Endometrial microvascular endothelial cells (primary cell): Measurements from ENCODE around the gene ZFP36L1. TPM values are rescaled to one million over a fixed set of nuclear protein-coding genes. Genes with fewer than 3 reads are reported as not detected.
"Not testable (repeated sequence)": the region's sequence is repeated elsewhere in the genome, so short reads cannot be mapped to it uniquely, and the experiment has no call there.

Experiments
- in situ Hi-C: cut with HindIII; loops from 2 replicates; pipeline ENCODE4 v1.10.0; 2017; ENCODE audit warnings: low sequenced_read_pairs, low pct_unique_long_range_greater_than_20kb; ENCODE audit errors: inconsistent ontology term
- total RNA-seq: library from RNA; depleted of rRNA; stranded (reverse); fragments of >200 nt; gene quantifications from one replicate; pipeline ENCODE4 v1.2.3, GENCODE V29; 2015; ENCODE audit errors: inconsistent ontology term

ZFP36L1 gene
- total RNA-seq, 1 donor from 2014 or later: 126 TPM

DNA sequence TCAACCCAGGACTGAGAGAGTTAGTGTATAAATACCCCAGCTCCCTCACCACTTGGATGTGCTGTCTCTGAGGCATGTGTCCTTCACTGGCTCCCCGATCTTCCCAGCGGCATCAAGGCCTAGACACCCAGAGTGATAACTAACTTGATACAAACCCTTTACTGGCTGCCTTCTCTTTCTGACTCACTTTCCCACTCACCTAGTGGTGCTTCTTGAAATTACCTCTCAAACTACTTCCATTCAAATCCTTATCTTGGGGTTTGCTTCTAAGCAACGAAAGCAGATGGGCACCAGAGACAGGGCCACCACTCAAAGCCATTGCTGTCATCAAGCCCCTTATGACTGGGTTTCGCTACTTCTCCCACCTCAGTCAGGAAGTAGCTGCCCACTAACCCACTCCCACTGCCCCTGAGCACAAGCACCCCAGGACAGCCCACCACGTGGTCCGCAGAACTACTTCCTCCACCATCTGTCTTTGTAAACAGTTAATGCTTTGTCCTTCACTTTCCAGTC lies 17.2 kb downstream of the ZFP36L1 start:
- in situ Hi-C loops: no loop called here

DNA sequence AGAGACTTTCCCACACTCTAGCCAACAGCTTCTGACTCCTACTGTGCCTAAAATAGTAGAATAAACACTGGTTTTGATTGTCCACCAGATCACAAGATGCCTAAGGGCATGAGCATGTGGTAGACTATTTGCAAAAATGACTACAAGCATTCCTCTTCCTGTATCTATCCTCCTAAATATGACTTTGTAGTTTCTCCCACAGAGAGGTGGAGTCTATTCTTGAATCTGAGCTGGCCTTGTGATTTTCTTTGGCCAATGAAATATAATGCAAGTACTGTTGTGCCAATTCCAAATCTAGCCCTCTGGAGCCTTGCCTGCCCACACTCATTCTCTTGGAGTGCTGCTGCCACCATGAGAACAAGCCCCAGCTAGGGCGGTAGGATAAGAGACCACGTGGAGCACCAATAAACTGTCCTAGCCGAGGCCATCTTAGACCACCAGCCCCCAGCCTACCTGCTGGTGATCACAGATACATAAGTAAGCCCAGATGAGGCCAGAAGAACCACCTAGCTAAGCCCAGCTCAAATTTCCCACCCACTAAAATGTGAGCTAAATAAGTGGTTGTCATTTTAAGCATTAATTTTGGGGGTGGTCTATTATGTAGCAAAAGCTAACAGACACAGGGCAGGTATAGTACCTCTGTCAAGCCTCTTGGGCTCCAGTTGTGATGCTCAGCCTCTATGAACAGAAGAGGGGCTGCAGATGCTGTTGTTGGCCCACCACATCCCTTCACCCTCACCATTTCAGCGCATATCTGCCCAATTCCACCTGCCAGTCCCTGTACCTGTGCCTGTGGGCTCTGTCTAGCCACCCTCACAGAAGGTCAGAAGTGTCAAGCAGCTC lies 17.9 kb downstream of the ZFP36L1 start:
- in situ Hi-C loops: no loop called here

GRCh38 chr14:68772761-68773381 lies 20.0 kb downstream of the ZFP36L1 start:
- in situ Hi-C loops: no loop called here

- in situ Hi-C loops: no loop called here
Observed at GRCh38 chr14:68771631-68772030, 21.2 kb downstream of the ZFP36L1 start.

DNA sequence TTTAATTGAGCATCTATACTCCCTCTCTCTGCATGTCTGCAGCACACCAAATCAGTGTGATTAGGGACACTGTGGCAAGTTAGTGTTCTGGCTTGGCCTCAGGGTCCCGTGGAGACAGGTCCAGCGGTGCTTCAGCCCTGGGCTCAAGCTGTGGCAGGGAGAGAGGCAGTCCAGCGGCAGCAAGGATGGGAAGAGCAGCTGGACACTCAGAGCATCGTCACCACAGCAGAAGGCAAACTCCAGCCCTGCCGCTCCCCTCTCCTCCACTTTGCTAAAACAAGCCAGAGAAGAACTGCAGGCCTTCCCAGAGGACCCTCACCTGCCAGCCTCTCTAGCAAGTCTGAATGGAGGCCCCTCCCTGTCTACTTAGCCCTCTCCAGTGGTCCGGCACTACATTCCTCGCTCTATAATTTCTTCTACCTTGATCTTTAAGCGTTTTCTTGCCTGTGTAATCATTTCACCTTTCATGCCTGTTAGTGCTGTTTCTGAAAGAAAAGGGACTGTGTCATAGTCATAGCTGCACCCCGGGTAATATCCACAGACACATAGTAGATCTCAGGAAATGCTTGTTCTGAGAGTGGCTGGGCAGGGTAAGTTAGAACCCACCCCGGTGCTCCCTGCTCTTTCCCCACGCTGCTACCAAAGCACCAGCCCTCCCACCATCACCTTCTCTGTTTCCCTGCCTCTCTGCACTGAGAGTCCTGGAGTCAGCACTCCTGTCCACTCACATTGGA lies 22.1 kb downstream of the ZFP36L1 start:
- in situ Hi-C loops: no loop called here

GRCh38 chr14:68770051-68770450 lies 22.8 kb downstream of the ZFP36L1 start:
- in situ Hi-C loops: no loop called here

- in situ Hi-C loops: no loop called here
Observed at GRCh38 chr14:68768316-68768715, 24.6 kb downstream of the ZFP36L1 start.

DNA sequence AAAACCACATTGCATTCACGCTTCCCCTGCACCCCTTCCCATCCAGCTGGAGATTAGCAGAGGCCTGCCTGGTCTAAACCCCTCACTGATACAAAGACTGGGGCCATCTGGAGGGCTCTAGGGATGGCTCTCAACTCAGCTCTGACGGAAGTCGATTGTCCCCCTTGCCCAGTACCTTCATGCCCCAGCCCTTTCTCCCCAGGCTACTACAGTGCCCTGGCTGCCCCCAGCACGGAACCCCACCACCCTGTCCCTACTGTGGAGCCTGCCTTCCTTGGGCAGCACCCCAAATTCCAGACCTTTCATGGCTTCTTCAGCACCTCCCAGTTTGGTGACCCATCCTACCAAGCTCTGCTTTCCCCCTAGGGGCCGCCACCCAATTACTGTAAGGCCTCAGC lies 25.6 kb downstream of the ZFP36L1 start:
- in situ Hi-C loops: no loop called here

GRCh38 chr14:68766299-68767247 lies 26.3 kb downstream of the ZFP36L1 start:
- in situ Hi-C loops: no loop called here

GRCh38 chr14:68763843-68764242 lies 29.0 kb downstream of the ZFP36L1 start:
- in situ Hi-C loops: not testable (repeated sequence)

DNA sequence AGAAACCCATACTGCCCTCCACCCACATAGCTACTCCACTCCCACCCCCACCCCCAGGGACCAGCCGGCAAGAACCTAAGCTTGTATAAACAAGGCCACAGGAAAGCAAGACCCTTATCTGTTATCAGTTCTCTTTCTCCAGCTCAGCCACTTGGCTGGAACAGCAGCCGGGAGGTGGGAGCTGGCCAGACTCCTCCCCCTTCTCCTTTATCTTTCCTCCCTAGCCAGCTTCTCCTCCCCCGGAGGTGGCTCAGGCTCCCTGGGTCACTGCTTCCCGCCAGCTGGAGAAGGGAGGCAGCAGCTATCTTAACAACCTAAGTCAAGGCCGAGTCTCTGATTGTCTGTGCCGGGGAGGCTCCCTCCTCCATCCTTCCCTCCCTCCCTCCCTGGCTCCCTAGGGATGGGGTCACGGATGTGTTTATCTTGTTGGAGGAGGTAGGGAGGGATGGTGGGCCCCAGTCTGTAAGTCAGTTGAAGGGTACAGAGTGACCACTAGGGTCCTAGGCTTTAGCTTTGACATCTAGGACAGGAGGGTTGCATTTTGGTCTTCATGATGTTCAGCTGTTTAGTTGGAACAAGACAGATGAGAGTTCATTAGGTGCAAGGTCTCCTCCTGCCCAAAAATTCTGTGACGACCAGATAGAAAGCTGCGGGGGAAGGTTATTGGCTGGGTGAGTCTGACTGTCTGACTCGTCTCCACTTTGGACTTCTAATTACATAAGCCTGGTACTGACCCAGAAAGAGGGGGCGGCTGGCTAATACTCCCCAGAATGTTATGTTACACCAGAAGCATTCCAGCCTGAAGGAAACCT lies 29.7 kb downstream of the ZFP36L1 start:
- in situ Hi-C loops: no loop called here

DNA sequence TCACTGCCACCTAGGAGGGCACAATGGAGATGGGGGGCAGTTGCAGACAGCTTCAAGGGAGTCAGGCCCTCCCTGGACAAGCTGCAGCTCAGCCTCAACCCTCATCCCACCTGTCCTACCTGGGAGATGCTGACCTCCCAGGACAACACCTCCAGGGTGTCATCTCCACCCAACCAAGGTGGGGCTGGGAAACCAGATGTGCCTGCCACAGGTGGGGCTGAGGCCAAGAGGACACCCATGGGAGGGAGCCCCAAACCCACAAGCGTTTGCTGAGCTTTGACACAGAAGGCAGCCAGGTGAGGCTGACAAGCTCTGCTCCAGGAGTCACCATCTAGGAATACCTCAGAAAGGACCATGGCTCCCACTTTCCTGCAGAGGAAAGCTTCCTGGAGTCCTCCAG lies 31.5 kb downstream of the ZFP36L1 start:
- in situ Hi-C loops: no loop called here

GRCh38 chr14:68760761-68761160 lies 32.1 kb downstream of the ZFP36L1 start:
- in situ Hi-C loops: no loop called here

DNA sequence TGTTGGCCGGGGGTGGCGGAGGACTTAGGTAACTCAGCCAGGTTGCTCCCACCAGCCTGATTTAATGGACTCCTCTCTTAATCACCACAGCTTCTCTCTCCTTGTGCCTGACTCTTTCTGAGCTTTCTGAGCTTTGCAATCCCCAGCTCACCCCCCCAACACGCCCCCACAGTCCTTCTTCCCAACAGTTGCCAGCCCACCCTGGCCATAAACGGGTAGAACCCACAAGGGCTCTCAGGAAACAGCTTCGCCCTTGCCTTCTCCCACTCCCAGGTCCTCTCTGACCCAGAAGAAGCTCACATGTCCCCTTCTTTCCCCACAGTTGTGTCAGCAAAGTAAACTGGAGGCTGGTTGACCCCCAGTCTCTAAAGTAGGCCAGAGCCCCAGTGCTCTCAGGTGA lies 32.9 kb downstream of the ZFP36L1 start:
- in situ Hi-C loops: no loop called here

DNA sequence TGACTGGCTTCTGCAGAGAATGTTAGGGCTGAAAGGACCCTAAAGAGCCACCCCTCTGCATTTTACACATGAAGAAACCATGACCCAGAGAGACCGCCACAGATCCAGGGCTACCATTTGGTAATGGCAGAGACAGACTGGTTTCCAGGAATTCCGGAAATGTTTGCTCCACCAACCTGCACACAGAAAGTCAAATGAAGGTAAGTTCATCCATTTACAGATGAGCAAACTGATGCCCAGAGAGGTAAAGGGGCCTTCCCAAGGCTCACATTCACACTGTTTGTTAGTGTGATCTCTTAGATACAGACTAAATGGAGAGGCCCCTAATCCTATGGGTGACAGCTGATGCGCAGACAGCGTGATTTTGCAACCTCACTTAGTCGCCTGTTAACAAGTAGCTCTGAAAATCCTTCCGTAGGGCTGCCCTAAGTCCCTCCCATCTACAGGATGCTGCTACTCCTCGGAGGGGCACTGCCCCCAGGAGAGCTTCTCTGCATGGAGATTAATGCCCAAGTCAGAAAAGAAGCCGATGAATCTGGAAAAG lies 33.8 kb downstream of the ZFP36L1 start:
- in situ Hi-C loops: no loop called here

DNA sequence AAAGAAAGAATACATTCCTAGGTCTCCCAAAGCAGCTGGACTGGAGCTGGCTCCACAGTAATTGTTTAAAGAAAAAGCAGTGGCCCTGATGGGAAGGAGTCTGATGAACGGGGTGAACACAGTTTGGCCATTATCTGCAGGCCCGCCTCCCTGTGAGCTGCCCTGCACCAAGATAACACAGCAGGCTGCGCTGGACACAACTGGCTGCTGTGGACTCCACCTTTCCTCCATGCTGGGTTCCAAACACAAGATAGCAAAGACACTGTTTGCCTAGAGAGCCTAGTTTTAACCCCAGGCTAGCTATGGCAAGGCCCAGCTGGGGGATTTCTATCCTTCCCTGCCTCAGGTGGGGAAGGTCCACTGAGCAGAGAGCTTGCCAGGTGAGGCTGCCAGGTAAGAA lies 34.6 kb downstream of the ZFP36L1 start:
- in situ Hi-C loops: no loop called here

- in situ Hi-C loops: no loop called here
Observed at GRCh38 chr14:68757618-68758081, 35.2 kb downstream of the ZFP36L1 start.
